HCT116 (cell line): ENCODE measurements around the gene LSM14A. TPM values are rescaled to one million over a fixed set of nuclear protein-coding genes. Genes with fewer than 3 reads are reported as not detected.

Experiments
- ATAC-seq: fragments of 200-7000 bp; cut with Tn5 transposase; 2 replicates; pipeline ENCODE4 v1.9.1; 2020; ENCODE audit warnings: mild to moderate bottlenecking, moderate library complexity
- BruUV-seq: library from RNA; stranded (reverse); fragments of 400-500 nt; replicated peaks from 2 replicates; lab custom pipeline; 2021; lab: Mats Ljungman, UMichigan
- CTCF ChIA-PET: fragments of 300-600 bp; sonication (Branson Sonifier 250); formaldehyde crosslinking; loops from one replicate; lab custom pipeline; 2021; ENCODE audit warnings: antibody characterized with exemption; lab: Charles Lee
- POLR2A ChIA-PET: fragments of 300-600, 350-600 bp; sonication (Branson Sonifier 250); formaldehyde crosslinking; loops from one replicate; lab custom pipeline; 2021; ENCODE audit warnings: antibody characterized with exemption; lab: Charles Lee
- RAD21 ChIA-PET, 2 experiments: fragments of 300-600 bp; sonication (Branson Sonifier 250); formaldehyde crosslinking; loops; one replicate each; lab custom pipeline; 2023; ENCODE audit warnings: low total read pairs in 2 of 2; ENCODE audit not compliant: uncharacterized antibody in 2 of 2, unreplicated experiment in 2 of 2, low non-redundant PET in 1 of 2; lab: Charles Lee
- DNase-seq: peaks from one replicate; pipeline ENCODE4 v3.0.0-alpha.2; 2010; ENCODE audit warnings: low read depth, low spot score
- H2AFZ ChIP-seq: fragments of 200-600 bp; shearing (Covaris generic), sonication (generic); 2 replicates; pipeline ENCODE4 v1.6.1; 2017; ENCODE audit warnings: low read depth, mixed run types, mixed read lengths, antibody characterized with exemption, low read length; ENCODE audit not compliant: poor library complexity, severe bottlenecking
- H3K27ac ChIP-seq: 2 replicates; pipeline ENCODE4 v1.5.1; 2012; ENCODE audit warnings: low read depth, low read length
- H3K27me3 ChIP-seq: fragments of 200-600 bp; sonication (generic); 2 replicates; pipeline ENCODE4 v1.6.1; 2016; ENCODE audit warnings: mixed run types, low read length, mixed read lengths; ENCODE audit not compliant: insufficient read depth
- H3K36me3 ChIP-seq, 2 experiments: fragments of 200-500 bp in 1 of 2; fragments of 200-600 bp in 1 of 2; sonication (Bioruptor generic) in 1 of 2; sonication (generic) in 1 of 2; 2 replicates each; pipeline versions ENCODE4 v1.5.1 to v1.6.1; 2014 to 2016; ENCODE audit warnings: low read length in 2 of 2, inconsistent platforms in 1 of 2, mixed read lengths in 1 of 2, mixed run types in 1 of 2; ENCODE audit not compliant: insufficient read depth in 2 of 2, control insufficient read depth in 1 of 2
- H3K4me1 ChIP-seq, 2 experiments: fragments of 200-600 bp in 1 of 2; sonication (generic) in 1 of 2; 2 replicates each; pipeline versions ENCODE4 v1.5.1 to v1.6.1; 2012 to 2017; ENCODE audit warnings: low read length in 2 of 2, inconsistent platforms in 1 of 2, mild to moderate bottlenecking in 1 of 2, mixed read lengths in 1 of 2, mixed run types in 1 of 2, moderate library complexity in 1 of 2; ENCODE audit not compliant: insufficient read depth in 2 of 2, control insufficient read depth in 1 of 2
- H3K4me2 ChIP-seq: fragments of 200-600 bp; sonication (generic); 2 replicates; pipeline ENCODE4 v1.6.1; 2017; ENCODE audit warnings: mixed run types, low read length, mixed read lengths
- H3K4me3 ChIP-seq, 2 experiments: fragments of 200-600 bp in 1 of 2; sonication (generic) in 1 of 2; replicated peaks in 1 of 2; 2 replicates each; pipeline ENCODE4 v1.5.1; 2011 to 2016; ENCODE audit warnings: low read length in 2 of 2, control low read depth in 1 of 2, low read depth in 1 of 2, mild to moderate bottlenecking in 1 of 2, mixed read lengths in 1 of 2, mixed run types in 1 of 2
- H3K79me2 ChIP-seq: fragments of 200-600 bp; sonication (generic); 2 replicates; pipeline ENCODE4 v1.6.1; 2017; ENCODE audit warnings: mild to moderate bottlenecking, mixed run types, low read length, moderate library complexity, mixed read lengths; ENCODE audit not compliant: insufficient read depth
- H3K9ac ChIP-seq: fragments of 200-600 bp; sonication (generic); 2 replicates; pipeline ENCODE4 v1.6.1; 2016; ENCODE audit warnings: low read length, mixed read lengths
- H3K9me2 ChIP-seq: fragments of 200-600 bp; sonication (generic), shearing (Covaris generic); 2 replicates; pipeline ENCODE4 v1.6.1; 2017; ENCODE audit warnings: mixed run types, mild to moderate bottlenecking, moderate library complexity; ENCODE audit not compliant: insufficient read depth
- H3K9me3 ChIP-seq, 2 experiments: fragments of 200-500 bp in 1 of 2; fragments of 200-600 bp in 1 of 2; sonication (Bioruptor generic) in 1 of 2; sonication (generic) in 1 of 2; 2 replicates each; pipeline ENCODE4 v1.6.1; 2014 to 2017; ENCODE audit warnings: low read length in 2 of 2, mixed read lengths in 2 of 2, inconsistent platforms in 1 of 2, low read depth in 1 of 2, mild to moderate bottlenecking in 1 of 2, mixed run types in 1 of 2, moderate library complexity in 1 of 2; ENCODE audit not compliant: control insufficient read depth in 1 of 2, insufficient read depth in 1 of 2
- H4K20me1 ChIP-seq: fragments of 200-600 bp; sonication (generic), shearing (Covaris generic); 2 replicates; pipeline ENCODE4 v1.6.1; 2017; ENCODE audit warnings: mixed run types, mild to moderate bottlenecking, moderate library complexity; ENCODE audit not compliant: insufficient read depth
- POLR2AphosphoS5 ChIP-seq: IDR thresholded peaks from 2 replicates; pipeline ENCODE4 v1.6.1; 2011; ENCODE audit warnings: mild to moderate bottlenecking, low read depth, low read length, moderate library complexity
- RAD21 ChIP-seq: IDR thresholded peaks from 2 replicates; pipeline ENCODE4 v1.6.1; 2012; ENCODE audit warnings: low read depth, mild to moderate bottlenecking
- TCF7L2 ChIP-seq: IDR thresholded peaks from 2 replicates; pipeline ENCODE4 v1.7.0; 2011; ENCODE audit warnings: borderline replicate concordance, inconsistent platforms; ENCODE audit not compliant: insufficient read depth, insufficient read length; ENCODE audit errors: extremely low read depth
- YY1 ChIP-seq: IDR thresholded peaks from 2 replicates; pipeline ENCODE4 v1.6.1; 2011; ENCODE audit warnings: low read length, low read depth, moderate library complexity, mild to moderate bottlenecking; ENCODE audit not compliant: insufficient replicate concordance; ENCODE audit errors: extremely low read depth
- intact Hi-C: fragments of 100-400 bp; cut with micrococcal nuclease; formaldehyde crosslinking; loops from 2 replicates; pipeline ENCODE4 v1.10.0; 2022
- total RNA-seq: library from RNA; stranded (reverse); gene quantifications from one replicate; pipeline ENCODE4 v1.2.1, GENCODE V29; 2021; ENCODE audit not compliant: unreplicated experiment

Gene LSM14A
- total RNA-seq, 1 experiment from 2014 or later: 120 TPM

GRCh38 chr19:34260771-34261173, 88.5 kb downstream of the LSM14A start:
- DNase-seq: no peak
- Histone ChIP-seq H3K79me2 (peaks cover 34% of the 10 kb centered on the region), H3K9me3 (no peaks in the 10 kb centered on the region), H3K9me2 (no peaks in the 10 kb centered on the region)
- TF ChIP-seq YY1 (no peak), POLR2AphosphoS5 (no peak), TCF7L2 (no peak)
- TF ChIP-seq, all 23 proteins: peak for 0
- Histone ChIP-seq H4K20me1 (no peaks in the 10 kb centered on the region), H3K4me1 (peaks cover 34 to 53% of the 10 kb centered on the region in 2 experiments), H3K27me3 (no peaks in the 10 kb centered on the region), H2AFZ (no peak overlapping the region), H3K4me3 (no peak overlapping the region), H3K36me3 (no peaks in the 10 kb centered on the region), H3K27ac (no peak overlapping the region), H3K9ac (no peak overlapping the region; the same call in 1 of the 2 replicates), H3K4me2 (peak overlapping the region; percentile 70)
- ChIA-PET CTCF (no interaction called here), RAD21 (no interaction called here), POLR2A (interaction anchor here (0.7 to 1.0 kb wide), 2 partner anchors 9 to 14 kb away, joined by 3 to 4 read pairs; no protein-coding TSS in a partner anchor)
- intact Hi-C loops: no loop called here
- BruUV-seq: no TSS peak
- ATAC-seq: no peak; the same call in 1 of the 2 replicates

DNA sequence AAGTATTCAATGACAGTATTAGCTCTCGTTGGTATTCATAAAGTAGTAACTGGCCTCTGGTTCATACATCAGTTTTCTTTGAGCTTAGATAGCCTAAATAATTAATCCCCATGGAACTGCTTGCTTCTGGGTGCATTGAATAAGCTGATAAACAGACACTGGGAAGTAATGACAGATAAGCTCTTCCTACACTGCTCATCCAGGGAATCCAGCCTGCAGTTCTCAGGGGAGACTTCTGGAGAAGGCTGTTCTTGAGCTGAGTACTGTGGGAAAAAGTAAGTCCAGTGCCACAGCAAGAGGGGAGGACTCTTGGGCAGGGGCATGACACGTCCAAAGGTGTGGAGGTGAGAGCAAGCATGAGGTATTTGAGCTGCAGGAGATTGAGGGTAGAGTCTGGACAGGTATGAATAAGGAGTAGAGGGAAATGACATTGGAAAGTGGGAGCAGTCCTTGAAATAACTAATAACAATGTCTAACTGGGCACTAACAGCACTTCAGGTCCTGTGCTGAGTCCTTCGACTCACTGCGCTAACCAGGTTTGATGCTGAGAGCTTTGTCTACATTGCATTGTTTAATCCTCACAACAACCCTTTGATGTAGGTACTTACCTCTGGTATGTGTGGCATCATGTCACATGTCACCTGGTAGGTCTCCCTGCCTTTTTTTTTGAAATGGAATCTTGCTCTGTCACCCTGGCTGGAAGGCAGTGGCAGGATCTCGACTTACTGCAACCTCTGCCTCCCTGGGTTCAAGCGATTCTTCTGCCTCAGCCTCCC, 89.2 kb downstream of the LSM14A start:
- Histone ChIP-seq H3K27ac (peak overlapping the region; percentile 45), H3K27me3 (no peaks in the 10 kb centered on the region), H2AFZ (no peak overlapping the region), H3K4me2 (peak overlapping the region; percentile 70), H3K9me3 (no peaks in the 10 kb centered on the region), H3K4me3 (peak overlapping the region in 1 of 2 experiments; percentile 35; a peak in 1 of 4 replicates), H4K20me1 (no peaks in the 10 kb centered on the region), H3K9ac (peak overlapping the region; percentile 18; the same call in 1 of the 2 replicates), H3K36me3 (no peaks in the 10 kb centered on the region), H3K79me2 (peaks cover 27% of the 10 kb centered on the region), H3K4me1 (peaks cover 33 to 50% of the 10 kb centered on the region in 2 experiments), H3K9me2 (no peaks in the 10 kb centered on the region)
- POLR2A ChIA-PET: interaction anchor here (0.7 kb wide), 1 partner anchor 15 kb away, joined by 4 read pairs; no protein-coding TSS in a partner anchor
- no peak for TF ChIP-seq RAD21
- peak; percentile 50 for ATAC-seq
- CTCF ChIA-PET: no interaction called here
- DNase-seq: no peak
- BruUV-seq: no TSS peak
- intact Hi-C loops: no loop called here
- RAD21 ChIA-PET: no interaction called here
